ENCODE results near the gene KRTAP12-2. TPM values are rescaled to one million over a fixed set of nuclear protein-coding genes. Genes with fewer than 3 reads are reported as not detected.
"Not testable (repeated sequence)": the region's sequence is repeated elsewhere in the genome, so short reads cannot be mapped to it uniquely, and the experiment has no call there.

Gene KRTAP12-2
- total RNA-seq, 1 donor from 2014 or later: not detected

DNA sequence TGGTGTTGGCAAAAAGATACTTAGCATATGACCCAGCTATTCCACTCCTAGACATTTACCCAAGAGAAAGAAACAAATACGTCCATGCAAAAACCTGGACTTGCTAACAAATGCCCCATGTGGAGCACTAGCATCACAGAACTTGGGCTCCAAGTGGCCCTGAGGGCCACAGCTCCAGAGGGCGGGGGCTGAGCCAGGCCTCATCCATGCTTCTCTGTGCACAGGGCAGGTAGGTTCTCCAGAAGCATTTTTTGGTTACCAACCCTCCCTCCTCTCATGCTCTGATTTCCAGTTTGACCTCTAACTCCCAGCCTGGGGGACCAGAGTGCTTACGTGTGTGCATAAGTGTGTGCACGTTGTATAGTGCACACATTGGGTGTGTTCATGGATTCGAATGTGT is 2.0 kb downstream of the KRTAP12-2 start:
- no peak overlapping the region for H3K27ac ChIP-seq (ENCODE audit: low read depth, low read length)
- no peaks in the 10 kb centered on the region for H3K9me3 ChIP-seq (ENCODE audit: control insufficient read depth in 3 of 3, low read length in 3 of 3)
- peaks cover 0 to 3% (median 0%) of the 10 kb centered on the region in 3 donors for H3K27me3 ChIP-seq (ENCODE audit: control insufficient read depth in 3 of 3, insufficient read depth in 3 of 3, low read length in 3 of 3)
- H3K4me3 ChIP-seq (ENCODE audit: low read length in 3 of 3): no peak overlapping the region
- no peaks in the 10 kb centered on the region for H3K36me3 ChIP-seq (ENCODE audit: control insufficient read depth in 3 of 3, insufficient read depth in 3 of 3, low read length in 3 of 3)
- H3K4me1 ChIP-seq (ENCODE audit: control insufficient read depth in 3 of 3, insufficient read depth in 3 of 3, low read length in 3 of 3): no peaks in the 10 kb centered on the region
- no peak overlapping the region for H3K9ac ChIP-seq (ENCODE audit: low read depth in 1 of 3, low read length in 3 of 3)

DNA sequence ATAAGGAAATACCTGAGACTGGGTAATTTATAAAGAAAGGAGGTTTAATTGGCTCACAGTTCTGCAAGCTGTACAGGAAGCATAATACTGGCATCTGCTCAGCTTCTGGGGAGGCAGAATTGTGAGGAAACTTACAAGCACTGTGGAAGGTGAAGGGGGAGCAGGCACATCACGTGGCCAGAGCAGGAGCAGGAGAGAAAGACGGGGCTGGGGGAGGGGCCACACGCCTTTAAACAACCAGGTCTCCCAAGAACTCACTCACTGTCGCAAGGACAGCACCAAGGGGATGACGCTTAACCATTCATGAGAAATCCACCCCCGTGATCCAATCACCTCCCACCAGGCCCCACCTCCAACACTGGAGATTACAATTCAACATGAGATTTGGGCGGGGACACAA is 5.2 kb downstream of the KRTAP12-2 start:
- H3K27me3 ChIP-seq (ENCODE audit: control insufficient read depth in 3 of 3, insufficient read depth in 3 of 3, low read length in 3 of 3): peaks cover 8 to 16% (median 13%) of the 10 kb centered on the region in 3 donors
- not testable (repeated sequence) for H3K36me3 ChIP-seq (ENCODE audit: control insufficient read depth in 3 of 3, insufficient read depth in 3 of 3, low read length in 3 of 3); H3K4me1 ChIP-seq (ENCODE audit: control insufficient read depth in 3 of 3, insufficient read depth in 3 of 3, low read length in 3 of 3); H3K27ac ChIP-seq (ENCODE audit: low read depth, low read length); H3K9me3 ChIP-seq (ENCODE audit: control insufficient read depth in 3 of 3, low read length in 3 of 3); H3K9ac ChIP-seq (ENCODE audit: low read depth in 1 of 3, low read length in 3 of 3); H3K4me3 ChIP-seq (ENCODE audit: low read length in 3 of 3)

DNA sequence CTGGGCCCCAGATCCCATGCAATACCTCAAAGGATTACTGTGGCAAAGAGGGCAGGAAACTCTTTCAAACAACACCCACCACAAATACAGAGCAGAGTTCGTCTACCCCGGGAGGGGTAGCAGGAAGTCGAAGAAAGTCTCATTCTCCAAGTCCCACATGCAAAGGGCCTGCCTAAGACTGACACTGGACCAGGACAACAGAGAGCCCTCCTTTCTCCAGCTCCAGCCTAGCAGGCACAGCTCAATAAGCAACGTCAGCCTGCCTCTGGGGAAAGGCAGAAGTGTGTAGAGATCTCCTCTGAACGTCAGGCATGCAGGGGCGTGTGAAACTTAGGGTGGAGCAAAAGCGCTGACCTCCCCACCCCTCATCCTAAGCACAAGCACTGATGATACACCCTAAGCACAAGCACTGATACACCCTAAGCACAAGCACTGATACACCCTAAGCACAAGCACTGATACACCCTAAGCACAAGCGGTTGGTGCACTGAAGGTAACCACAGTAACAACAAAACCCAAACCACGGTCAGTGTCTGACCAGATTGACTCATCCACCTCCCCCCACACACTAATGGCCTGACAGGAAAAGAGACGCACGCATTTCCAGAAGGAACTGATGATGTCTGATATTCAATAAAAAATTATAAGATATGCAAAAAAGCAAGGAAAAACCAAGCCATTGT is 7.7 kb downstream of the KRTAP12-2 start:
- no peak overlapping the region for H3K9ac ChIP-seq (ENCODE audit: low read depth in 1 of 3, low read length in 3 of 3)
- no peaks in the 10 kb centered on the region for H3K36me3 ChIP-seq (ENCODE audit: control insufficient read depth in 3 of 3, insufficient read depth in 3 of 3, low read length in 3 of 3)
- no peak overlapping the region for H3K27ac ChIP-seq (ENCODE audit: low read depth, low read length)
- no peaks in the 10 kb centered on the region for H3K4me1 ChIP-seq (ENCODE audit: control insufficient read depth in 3 of 3, insufficient read depth in 3 of 3, low read length in 3 of 3)
- H3K4me3 ChIP-seq (ENCODE audit: low read length in 3 of 3): no peak overlapping the region
- no peaks in the 10 kb centered on the region for H3K9me3 ChIP-seq (ENCODE audit: control insufficient read depth in 3 of 3, low read length in 3 of 3)
- peaks cover 8 to 21% (median 20%) of the 10 kb centered on the region in 3 donors for H3K27me3 ChIP-seq (ENCODE audit: control insufficient read depth in 3 of 3, insufficient read depth in 3 of 3, low read length in 3 of 3)

DNA sequence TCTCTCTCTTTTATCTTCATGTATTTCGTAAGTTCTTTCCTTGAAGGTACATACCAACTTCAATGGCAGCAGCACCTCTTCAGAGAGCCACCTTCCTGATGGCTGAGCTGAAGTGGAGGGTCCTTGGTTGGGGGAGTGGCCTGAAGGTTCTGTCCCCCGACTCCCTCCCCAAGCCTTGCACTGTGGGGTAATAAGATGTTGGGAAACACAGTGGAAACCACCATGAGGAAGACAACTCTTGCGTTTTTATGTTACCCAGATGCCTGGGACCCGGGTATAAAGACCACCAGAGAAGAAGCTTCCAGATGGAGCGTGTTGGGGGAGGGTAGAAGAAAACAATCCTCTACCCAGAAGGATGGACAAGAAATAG is 8.2 kb downstream of the KRTAP12-2 start:
- Histone ChIP-seq H3K9me3 (ENCODE audit: control insufficient read depth in 3 of 3, low read length in 3 of 3) (no peaks in the 10 kb centered on the region), H3K4me1 (ENCODE audit: control insufficient read depth in 3 of 3, insufficient read depth in 3 of 3, low read length in 3 of 3) (no peaks in the 10 kb centered on the region), H3K4me3 (ENCODE audit: low read length in 3 of 3) (no peak overlapping the region), H3K27me3 (ENCODE audit: control insufficient read depth in 3 of 3, insufficient read depth in 3 of 3, low read length in 3 of 3) (peaks cover 8 to 26% (median 25%) of the 10 kb centered on the region in 3 donors), H3K9ac (ENCODE audit: low read depth in 1 of 3, low read length in 3 of 3) (no peak overlapping the region), H3K27ac (ENCODE audit: low read depth, low read length) (no peak overlapping the region), H3K36me3 (ENCODE audit: control insufficient read depth in 3 of 3, insufficient read depth in 3 of 3, low read length in 3 of 3) (no peaks in the 10 kb centered on the region)

DNA sequence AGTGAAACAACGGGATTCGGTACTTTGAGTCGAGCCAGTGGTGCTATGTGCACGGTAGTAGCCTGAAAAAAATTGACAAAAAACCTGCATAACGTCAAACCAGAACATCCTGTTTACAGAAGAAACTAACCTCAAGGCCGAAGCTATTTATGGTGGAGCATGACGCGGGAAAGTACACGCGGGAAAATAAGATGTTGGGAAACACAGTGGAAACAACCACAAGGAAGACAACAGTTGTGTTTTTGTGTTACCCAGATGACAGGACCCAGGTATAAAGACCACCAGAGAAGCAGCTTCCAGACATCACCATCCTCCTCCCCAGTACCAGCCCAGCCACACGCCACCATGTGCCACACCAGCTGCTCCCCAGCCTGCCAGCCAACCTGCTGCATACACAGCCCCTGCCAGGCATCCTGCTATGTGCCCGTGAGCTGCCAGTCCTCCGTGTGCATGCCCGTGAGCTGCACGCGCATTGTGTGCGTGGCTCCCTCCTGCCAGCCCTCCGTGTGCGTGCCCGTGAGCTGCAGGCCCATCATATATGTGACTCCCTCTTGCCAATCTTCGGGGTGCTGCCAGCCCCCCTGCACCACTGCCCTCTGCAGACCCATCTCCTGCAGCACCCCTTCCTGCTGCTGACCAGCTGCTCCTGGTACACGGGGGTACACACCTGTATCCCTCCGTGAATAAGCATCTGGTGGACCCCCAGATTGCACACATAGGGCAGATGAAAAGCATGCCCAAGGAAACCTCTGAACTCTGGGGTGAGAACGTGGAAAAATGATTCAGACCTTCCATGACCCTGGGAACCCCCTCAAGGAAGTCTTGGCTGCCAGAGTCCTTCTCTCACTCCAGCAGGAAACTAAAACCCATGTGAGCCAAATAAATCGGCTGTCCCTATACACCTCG is 8.8 kb downstream of the KRTAP12-2 start, which contains the start of gene KRTAP12-3:
Gene KRTAP12-3, plus strand, starts transcription at position 298 of the 906 bp plus-strand sequence. Its CDS starts 48 bp downstream, at position 346.
- Histone ChIP-seq H3K9me3 (ENCODE audit: control insufficient read depth in 3 of 3, low read length in 3 of 3) (no peaks in the 10 kb centered on the region), H3K4me1 (ENCODE audit: control insufficient read depth in 3 of 3, insufficient read depth in 3 of 3, low read length in 3 of 3) (no peaks in the 10 kb centered on the region), H3K27ac (ENCODE audit: low read depth, low read length) (no peak within 1 kb of the TSS), H3K36me3 (ENCODE audit: control insufficient read depth in 3 of 3, insufficient read depth in 3 of 3, low read length in 3 of 3) (no peaks in the 10 kb centered on the region), H3K4me3 (ENCODE audit: low read length in 3 of 3) (no peak within 1 kb of the TSS), H3K27me3 (ENCODE audit: control insufficient read depth in 3 of 3, insufficient read depth in 3 of 3, low read length in 3 of 3) (peaks cover 8 to 26% (median 25%) of the 10 kb centered on the region in 3 donors), H3K9ac (ENCODE audit: low read depth in 1 of 3, low read length in 3 of 3) (no peak within 1 kb of the TSS)

DNA sequence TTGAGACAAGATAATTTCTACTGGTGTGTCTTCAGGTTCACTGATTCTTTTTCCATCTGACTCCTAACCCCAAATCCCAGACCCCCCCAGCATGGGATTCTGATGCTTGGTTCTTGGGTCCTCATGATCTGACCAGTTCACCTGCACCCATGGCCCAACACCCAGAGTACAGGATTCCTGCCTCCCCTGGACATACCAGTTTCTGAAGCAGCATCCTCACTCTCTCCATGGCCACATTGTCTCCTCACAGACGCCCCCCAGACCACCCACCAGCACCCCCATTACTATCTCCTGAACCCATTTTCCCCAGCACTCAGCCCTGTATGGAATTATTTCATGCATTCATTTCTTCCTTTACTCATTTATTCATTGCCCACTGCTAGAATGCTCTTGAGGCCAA is 9.9 kb downstream of the KRTAP12-2 start:
- no peaks in the 10 kb centered on the region for H3K36me3 ChIP-seq (ENCODE audit: control insufficient read depth in 3 of 3, insufficient read depth in 3 of 3, low read length in 3 of 3)
- no peaks in the 10 kb centered on the region for H3K9me3 ChIP-seq (ENCODE audit: control insufficient read depth in 3 of 3, low read length in 3 of 3)
- H3K4me3 ChIP-seq (ENCODE audit: low read length in 3 of 3): no peak overlapping the region
- H3K27ac ChIP-seq (ENCODE audit: low read depth, low read length): no peak overlapping the region
- no peaks in the 10 kb centered on the region for H3K4me1 ChIP-seq (ENCODE audit: control insufficient read depth in 3 of 3, insufficient read depth in 3 of 3, low read length in 3 of 3)
- no peak overlapping the region for H3K9ac ChIP-seq (ENCODE audit: low read depth in 1 of 3, low read length in 3 of 3)
- peaks cover 8 to 26% (median 25%) of the 10 kb centered on the region in 3 donors for H3K27me3 ChIP-seq (ENCODE audit: control insufficient read depth in 3 of 3, insufficient read depth in 3 of 3, low read length in 3 of 3)

DNA sequence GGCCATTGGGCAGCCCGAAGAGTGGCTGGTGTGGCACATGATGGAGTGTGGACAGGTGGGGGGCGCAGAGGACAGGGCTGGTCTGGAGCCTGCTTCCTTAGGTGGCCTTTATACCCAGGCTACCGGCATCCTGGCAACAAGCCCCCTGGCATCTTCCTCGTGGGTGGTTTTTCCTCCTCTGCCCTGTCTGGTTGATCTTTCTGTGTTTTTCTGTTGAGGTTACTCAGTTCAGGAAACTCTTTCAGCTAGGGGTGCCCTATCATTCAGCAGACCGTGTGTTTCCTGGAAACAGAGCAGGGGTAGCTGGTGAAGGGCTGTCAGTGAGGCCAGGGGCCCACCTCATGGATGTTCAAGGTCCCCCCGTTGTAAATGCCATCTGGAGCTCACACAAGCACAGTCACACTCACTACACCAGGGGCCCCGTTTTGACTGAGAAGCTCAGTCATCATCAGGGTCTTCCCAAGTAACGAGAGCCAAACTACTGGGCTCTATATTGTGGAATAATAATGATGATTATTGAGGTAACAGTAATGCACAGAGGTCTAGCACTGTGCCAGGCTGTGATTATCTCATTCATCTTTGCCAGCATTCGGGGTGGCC is 12.1 kb downstream of the KRTAP12-2 start, which contains the start of gene KRTAP12-4:
Gene KRTAP12-4, minus strand, starts transcription at position 84 of the 600 bp plus-strand sequence. Its CDS starts 45 bp downstream, at position 39.
- Histone ChIP-seq H3K27me3 (ENCODE audit: control insufficient read depth in 3 of 3, insufficient read depth in 3 of 3, low read length in 3 of 3) (peaks cover 8 to 27% (median 25%) of the 10 kb centered on the region in 3 donors), H3K27ac (ENCODE audit: low read depth, low read length) (no peak within 1 kb of the TSS)

DNA sequence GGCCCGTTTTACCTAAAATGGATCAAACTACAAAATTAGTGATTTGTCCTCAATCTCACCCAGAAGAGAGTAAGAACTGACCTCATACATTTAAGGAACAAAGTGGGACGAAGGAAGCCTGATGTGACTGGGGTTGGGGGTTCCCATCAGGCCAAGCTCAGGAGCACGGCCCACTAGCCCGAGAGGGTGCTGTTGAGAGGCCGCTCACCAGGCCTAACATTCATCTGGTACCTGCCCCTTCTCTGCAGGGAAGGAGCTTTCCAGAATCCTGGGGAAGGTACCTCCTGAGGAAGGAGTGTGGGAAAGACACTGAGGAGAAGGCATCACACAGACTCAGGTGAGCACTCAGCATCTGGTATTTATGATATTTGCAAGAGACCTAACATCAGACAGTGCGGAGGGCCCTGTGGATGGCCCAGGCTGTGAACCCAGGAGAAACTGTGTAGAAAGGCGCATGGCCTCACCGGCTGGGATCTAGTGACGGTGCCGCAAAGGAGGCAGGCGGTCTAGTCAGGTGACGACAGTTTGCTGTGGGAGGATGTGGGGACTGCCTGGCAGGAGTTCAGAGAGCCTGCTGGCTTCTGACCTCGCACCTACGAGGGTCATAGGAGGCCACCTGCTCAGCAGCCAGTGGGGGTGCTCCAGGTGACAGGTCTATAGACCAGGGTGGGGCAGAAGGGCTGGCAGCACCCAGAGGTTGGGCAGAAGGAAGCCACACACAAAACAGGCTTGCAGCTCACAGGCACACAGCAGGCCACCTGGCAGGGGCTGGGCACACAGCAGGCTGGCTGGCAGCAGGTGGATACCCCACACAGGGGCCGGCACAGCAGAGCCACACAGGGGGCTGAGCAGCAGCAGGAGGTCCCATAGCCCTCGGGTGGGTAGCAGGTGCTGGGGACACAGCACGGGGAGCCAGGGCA is 12.8 kb downstream of the KRTAP12-2 start:
- H3K4me1 ChIP-seq (ENCODE audit: control insufficient read depth in 3 of 3, insufficient read depth in 3 of 3, low read length in 3 of 3): no peaks in the 10 kb centered on the region
- H3K27ac ChIP-seq (ENCODE audit: low read depth, low read length): no peak overlapping the region
- no peak overlapping the region for H3K9ac ChIP-seq (ENCODE audit: low read depth in 1 of 3, low read length in 3 of 3)
- no peaks in the 10 kb centered on the region for H3K9me3 ChIP-seq (ENCODE audit: control insufficient read depth in 3 of 3, low read length in 3 of 3)
- H3K27me3 ChIP-seq (ENCODE audit: control insufficient read depth in 3 of 3, insufficient read depth in 3 of 3, low read length in 3 of 3): peaks cover 12 to 31% (median 29%) of the 10 kb centered on the region in 3 donors
- H3K4me3 ChIP-seq (ENCODE audit: low read length in 3 of 3): no peak overlapping the region
- H3K36me3 ChIP-seq (ENCODE audit: control insufficient read depth in 3 of 3, insufficient read depth in 3 of 3, low read length in 3 of 3): no peaks in the 10 kb centered on the region

More for the DNA sequence above, 12.1 kb downstream of the KRTAP12-2 start, which contains the start of gene KRTAP12-4:
- Histone ChIP-seq H3K4me3 (ENCODE audit: low read length in 3 of 3) (no peak within 1 kb of the TSS), H3K4me1 (ENCODE audit: control insufficient read depth in 3 of 3, insufficient read depth in 3 of 3, low read length in 3 of 3) (no peaks in the 10 kb centered on the region), H3K9ac (ENCODE audit: low read depth in 1 of 3, low read length in 3 of 3) (no peak within 1 kb of the TSS), H3K9me3 (ENCODE audit: control insufficient read depth in 3 of 3, low read length in 3 of 3) (no peaks in the 10 kb centered on the region), H3K36me3 (ENCODE audit: control insufficient read depth in 3 of 3, insufficient read depth in 3 of 3, low read length in 3 of 3) (no peaks in the 10 kb centered on the region)

DNA sequence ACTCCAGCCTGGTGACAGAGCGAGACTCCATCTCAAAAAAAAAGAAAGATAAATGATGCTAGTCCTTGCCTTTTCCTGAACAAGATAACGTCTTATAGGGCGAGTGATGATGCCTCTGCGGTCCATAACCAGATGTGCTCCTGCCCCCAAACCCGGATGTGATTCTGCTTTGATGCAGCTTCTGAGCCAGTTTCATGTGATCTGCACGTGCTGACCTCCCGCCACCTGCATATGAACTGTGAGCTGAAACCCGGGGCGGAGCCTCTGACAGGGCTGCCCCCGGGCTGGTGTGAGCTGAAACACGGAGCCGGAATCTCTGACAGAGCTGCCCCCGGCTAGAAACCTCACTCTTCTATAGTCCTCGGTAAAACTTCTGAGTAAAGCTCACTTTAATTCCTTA is 13.6 kb downstream of the KRTAP12-2 start:
- Histone ChIP-seq H3K9me3 (ENCODE audit: control insufficient read depth in 3 of 3, low read length in 3 of 3) (no peaks in the 10 kb centered on the region), H3K4me1 (ENCODE audit: control insufficient read depth in 3 of 3, insufficient read depth in 3 of 3, low read length in 3 of 3) (no peaks in the 10 kb centered on the region), H3K9ac (ENCODE audit: low read depth in 1 of 3, low read length in 3 of 3) (no peak overlapping the region), H3K27me3 (ENCODE audit: control insufficient read depth in 3 of 3, insufficient read depth in 3 of 3, low read length in 3 of 3) (peaks cover 10 to 32% (median 27%) of the 10 kb centered on the region in 3 donors), H3K4me3 (ENCODE audit: low read length in 3 of 3) (no peak overlapping the region), H3K36me3 (ENCODE audit: control insufficient read depth in 3 of 3, insufficient read depth in 3 of 3, low read length in 3 of 3) (no peaks in the 10 kb centered on the region), H3K27ac (ENCODE audit: low read depth, low read length) (no peak overlapping the region)
